Measurements from ENCODE around the gene CAMTA1. TPM values are rescaled to one million over a fixed set of nuclear protein-coding genes. Genes with fewer than 3 reads are reported as not detected.

CAMTA1 gene
- total and polyA plus RNA-seq, 9 of the 15 experiments (the other 6 are each of a cell fraction or from before 2014, with no cell fraction given): 43.9 to 161 (median 65.9) TPM

DNA sequence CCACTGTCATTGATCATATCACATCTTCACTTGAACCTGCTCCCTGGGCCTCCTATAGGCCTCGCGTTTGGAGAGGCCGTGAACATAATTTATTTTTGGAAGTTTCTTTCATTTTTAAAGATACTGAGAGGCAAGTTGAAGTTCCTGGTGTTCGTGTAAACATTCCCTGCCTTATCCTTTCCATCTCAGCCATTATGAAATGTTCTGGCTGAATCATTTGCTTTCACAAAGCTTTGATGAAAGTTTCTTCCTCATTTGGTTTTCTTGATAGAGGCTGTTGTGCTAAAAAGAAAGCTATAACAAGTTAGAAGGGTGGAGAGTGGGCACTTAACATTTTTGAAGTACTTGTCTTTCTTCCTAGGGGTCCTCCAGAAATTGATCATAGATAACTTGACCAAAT, 15.5 kb downstream of the CAMTA1 start:
- intact Hi-C loops (cut with micrococcal nuclease): no loop called here
- POLR2A ChIA-PET: interaction anchor here (1.1 to 2.9 kb wide), 3 partner anchors 10 to 16 kb away, joined by 4 to 13 read pairs (median 5); no protein-coding TSS in a partner anchor
- H4K20me1 ChIP-seq (replicated peaks; ENCODE audit: control insufficient read depth, insufficient read depth, low read length): peaks cover 19% of the 10 kb centered on the region; the same call in 1 of the 2 replicates
- TF ChIP-seq HDAC8 (tag; IDR thresholded peaks at IDR 0.05) (no peak), FOSL1 (tag; conservative IDR thresholded peaks at IDR 0.05) (peak; percentile 37; the same call in 1 of the 2 replicates), EP300 (IDR thresholded peaks at IDR 0.05; ENCODE audit: low read length) (no peak), NR2C1 (IDR thresholded peaks at IDR 0.05) (no peak), NR2C1 (tag; IDR thresholded peaks at IDR 0.05) (no peak), MEIS2 (IDR thresholded peaks at IDR 0.05; ENCODE audit: partially characterized antibody) (peak; percentile 18), NR2C2 (CRISPR knock-in tag; IDR thresholded peaks at IDR 0.05) (no peak), NR2C2 (tag; IDR thresholded peaks at IDR 0.05) (no peak), ZNF134 (CRISPR knock-in tag; conservative IDR thresholded peaks at IDR 0.05) (0 out of 2 replicates have a peak, but pooled peaks have one; percentile 19), SMARCA4 (IDR thresholded peaks at IDR 0.05) (peak; percentile 48; the same call in 1 of the 2 replicates)
- TF ChIP-seq, protein P1, sequence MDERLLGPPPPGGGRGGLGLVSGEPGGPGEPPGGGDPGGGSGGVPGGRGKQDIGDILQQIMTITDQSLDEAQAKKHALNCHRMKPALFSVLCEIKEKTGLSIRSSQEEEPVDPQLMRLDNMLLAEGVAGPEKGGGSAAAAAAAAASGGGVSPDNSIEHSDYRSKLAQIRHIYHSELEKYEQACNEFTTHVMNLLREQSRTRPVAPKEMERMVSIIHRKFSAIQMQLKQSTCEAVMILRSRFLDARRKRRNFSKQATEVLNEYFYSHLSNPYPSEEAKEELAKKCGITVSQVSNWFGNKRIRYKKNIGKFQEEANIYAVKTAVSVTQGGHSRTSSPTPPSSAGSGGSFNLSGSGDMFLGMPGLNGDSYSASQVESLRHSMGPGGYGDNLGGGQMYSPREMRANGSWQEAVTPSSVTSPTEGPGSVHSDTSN (CRISPR knock-in tag; IDR thresholded peaks at IDR 0.05; ENCODE audit: low read depth): no peak
- TF ChIP-seq, protein P1 (tag; conservative IDR thresholded peaks at IDR 0.05; ENCODE audit: low read depth): peak; percentile 30; the same call in 1 of the 2 replicates
- TF ChIP-seq, protein P2, sequence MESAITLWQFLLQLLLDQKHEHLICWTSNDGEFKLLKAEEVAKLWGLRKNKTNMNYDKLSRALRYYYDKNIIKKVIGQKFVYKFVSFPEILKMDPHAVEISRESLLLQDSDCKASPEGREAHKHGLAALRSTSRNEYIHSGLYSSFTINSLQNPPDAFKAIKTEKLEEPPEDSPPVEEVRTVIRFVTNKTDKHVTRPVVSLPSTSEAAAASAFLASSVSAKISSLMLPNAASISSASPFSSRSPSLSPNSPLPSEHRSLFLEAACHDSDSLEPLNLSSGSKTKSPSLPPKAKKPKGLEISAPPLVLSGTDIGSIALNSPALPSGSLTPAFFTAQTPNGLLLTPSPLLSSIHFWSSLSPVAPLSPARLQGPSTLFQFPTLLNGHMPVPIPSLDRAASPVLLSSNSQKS (CRISPR knock-in tag; IDR thresholded peaks at IDR 0.05): no peak

More for the DNA sequence above, 15.5 kb downstream of the CAMTA1 start:
- Histone ChIP-seq H3K4me3 (no peak overlapping the region), H3K27me3 (ENCODE audit: control insufficient read depth in 2 of 2, insufficient read depth in 2 of 2, low read length in 2 of 2) (no peaks in the 10 kb centered on the region), H3K4me1 (replicated peaks in 1 of 2; ENCODE audit: control insufficient read depth in 2 of 2, insufficient read depth in 2 of 2, low read length in 2 of 2) (peaks cover 3 to 18% of the 10 kb centered on the region in 2 experiments; a peak in 4 of 5 replicates), H3K9me3 (replicated peaks; ENCODE audit: control insufficient read depth, insufficient read depth, low read depth, low read length) (no peaks in the 10 kb centered on the region), H3K27ac (ENCODE audit: extremely low read depth, low read depth, low read length) (no peak overlapping the region), H3K4me2 (ENCODE audit: insufficient read depth, low read length) (no peak overlapping the region; the same call in 1 of the 2 replicates), H3K79me2 (ENCODE audit: control insufficient read depth, insufficient read depth, low read length) (peaks cover 37% of the 10 kb centered on the region), H2AFZ (ENCODE audit: low read depth, low read length) (no peak overlapping the region), H3K36me3 (ENCODE audit: control insufficient read depth, insufficient read depth, low read length) (0 out of 3 replicates have a peak, but pooled peaks cover under 1% of the 10 kb centered on the region), H3K9ac (ENCODE audit: insufficient read depth in 1 of 2, low read depth in 2 of 2, low read length in 2 of 2) (no peak overlapping the region), H3K9me1 (ENCODE audit: control insufficient read depth, insufficient read depth, low read length) (no peaks in the 10 kb centered on the region)
- CTCF ChIA-PET (ENCODE audit: low intra/inter-chr PET ratio): no interaction called here
- 2% methylated on average over 4 of the region's 4 CpGs for WGBS (ENCODE audit: insufficient coverage, low coverage, missing lambda C conversion rate)
- FAIRE-seq: no peak
- peak; percentile 45; the same call in 2 of the 3 replicates for ATAC-seq
- no peak for DNase-seq (ENCODE audit: extremely low read depth in 1 of 4, low spot score in 3 of 4)
- in situ Hi-C loops (cut with MboI): no loop called here
- BruUV-seq (replicated peaks): no TSS peak
